OCI-LY7 (cell line): ENCODE measurements around the gene R3HCC1L.

ENCODE experiments used
- EZH2phosphoT487 ChIP-seq: fragments of 200-600 bp; sonication (generic); IDR thresholded peaks from 2 replicates; pipeline ENCODE4 v1.6.1; 2018; ENCODE audit warnings: low read depth, borderline replicate concordance, mild to moderate bottlenecking, mixed run types, antibody characterized with exemption, low read length, moderate library complexity, mixed read lengths
- TF ChIP-seq, protein P1 (sequence below): fragments of 200-600 bp; sonication (generic); conservative IDR thresholded peaks from 2 replicates; pipeline ENCODE4 v1.5.1; 2014; ENCODE audit warnings: mild to moderate bottlenecking, antibody characterized with exemption, low read length, moderate library complexity, mixed read lengths

DNA sequence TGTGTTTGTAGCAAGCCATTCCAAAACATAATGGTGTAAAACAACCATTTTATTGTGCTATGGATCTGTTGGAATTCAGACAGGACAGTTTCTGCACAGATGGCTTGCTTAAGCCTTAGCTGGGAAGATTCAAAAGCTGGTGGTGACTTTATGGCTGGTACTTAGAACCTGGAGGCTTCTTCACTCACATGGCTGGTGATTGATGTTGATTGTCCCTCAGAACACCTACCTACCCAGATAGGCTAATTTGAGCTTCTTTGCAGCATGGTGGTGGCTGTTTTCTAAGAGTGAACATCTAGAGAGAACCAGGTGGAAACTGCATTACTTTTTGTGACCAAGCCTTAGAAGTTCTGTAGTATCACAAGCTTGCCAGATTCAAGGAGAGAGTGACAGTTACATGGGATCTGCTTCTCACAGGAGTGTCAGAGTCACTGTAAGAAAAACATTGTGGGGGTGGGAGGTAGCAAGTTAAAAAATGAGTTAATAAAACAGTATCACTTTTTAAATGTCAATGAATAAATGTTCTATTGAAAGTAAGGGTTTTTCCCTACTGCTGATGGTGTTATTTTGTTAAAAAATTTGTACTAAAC, 7.1 kb downstream of the R3HCC1L start:
- TF ChIP-seq, protein P1, sequence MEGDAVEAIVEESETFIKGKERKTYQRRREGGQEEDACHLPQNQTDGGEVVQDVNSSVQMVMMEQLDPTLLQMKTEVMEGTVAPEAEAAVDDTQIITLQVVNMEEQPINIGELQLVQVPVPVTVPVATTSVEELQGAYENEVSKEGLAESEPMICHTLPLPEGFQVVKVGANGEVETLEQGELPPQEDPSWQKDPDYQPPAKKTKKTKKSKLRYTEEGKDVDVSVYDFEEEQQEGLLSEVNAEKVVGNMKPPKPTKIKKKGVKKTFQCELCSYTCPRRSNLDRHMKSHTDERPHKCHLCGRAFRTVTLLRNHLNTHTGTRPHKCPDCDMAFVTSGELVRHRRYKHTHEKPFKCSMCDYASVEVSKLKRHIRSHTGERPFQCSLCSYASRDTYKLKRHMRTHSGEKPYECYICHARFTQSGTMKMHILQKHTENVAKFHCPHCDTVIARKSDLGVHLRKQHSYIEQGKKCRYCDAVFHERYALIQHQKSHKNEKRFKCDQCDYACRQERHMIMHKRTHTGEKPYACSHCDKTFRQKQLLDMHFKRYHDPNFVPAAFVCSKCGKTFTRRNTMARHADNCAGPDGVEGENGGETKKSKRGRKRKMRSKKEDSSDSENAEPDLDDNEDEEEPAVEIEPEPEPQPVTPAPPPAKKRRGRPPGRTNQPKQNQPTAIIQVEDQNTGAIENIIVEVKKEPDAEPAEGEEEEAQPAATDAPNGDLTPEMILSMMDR: no peak
- no peak for TF ChIP-seq EZH2phosphoT487
